HG03280 (cell line): ENCODE results near the gene ISOC2.
"Not testable (repeated sequence)": the region's sequence is repeated elsewhere in the genome, so short reads cannot be mapped to it uniquely, and the experiment has no call there.

Source experiments
- ATAC-seq: cut with Tn5 transposase; IDR thresholded peaks from one replicate; pipeline ENCODE4 v1.9.1; 2021; ENCODE audit warnings: mild to moderate bottlenecking, moderate library complexity; ENCODE audit not compliant: unreplicated experiment

The ISOC2 gene

DNA sequence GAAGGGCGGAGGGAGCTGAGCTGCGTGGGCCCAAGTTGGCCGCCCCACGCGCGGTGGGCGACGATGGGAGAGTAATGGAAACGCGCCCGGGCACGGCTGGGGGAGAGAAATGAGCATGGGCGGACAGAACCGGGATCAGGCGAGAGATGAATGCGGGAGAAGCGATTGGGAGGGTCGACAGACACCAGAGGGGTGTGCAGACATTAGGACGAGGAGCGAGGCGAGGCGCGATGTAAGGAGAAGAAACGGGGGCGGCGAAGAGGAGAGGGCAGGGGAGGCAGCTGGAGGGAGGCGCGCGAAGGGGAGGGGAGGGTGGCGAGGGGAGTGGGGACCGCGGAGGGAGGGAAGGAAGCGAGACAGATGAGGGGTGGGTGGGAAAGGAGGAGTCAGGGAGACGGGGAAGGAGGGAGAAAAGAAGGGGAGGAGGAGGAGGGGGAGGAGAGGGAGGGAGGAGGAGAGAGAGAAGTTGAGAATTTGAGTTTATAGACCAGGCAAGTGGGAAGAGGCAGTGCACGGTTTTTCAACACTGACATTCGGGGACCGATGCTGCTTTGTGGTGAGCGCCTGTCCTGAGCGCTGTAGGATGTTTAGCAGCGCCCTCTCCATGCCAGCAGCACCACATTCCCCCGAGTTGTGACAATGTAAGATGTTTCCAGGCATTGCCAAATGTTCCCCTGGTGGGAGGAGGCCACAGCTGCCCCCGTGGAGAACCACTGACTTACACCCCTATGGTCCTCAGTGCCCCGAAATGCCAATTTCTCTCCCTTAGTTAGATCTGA lies 18.2 kb downstream of the ISOC2 start, which contains the start of gene SHISA7:
Gene SHISA7 (minus strand): TSS at position 256 of the 779 bp plus-strand sequence. CDS start 437 bp downstream, outside the sequence.
- ATAC-seq, result no peak

DNA sequence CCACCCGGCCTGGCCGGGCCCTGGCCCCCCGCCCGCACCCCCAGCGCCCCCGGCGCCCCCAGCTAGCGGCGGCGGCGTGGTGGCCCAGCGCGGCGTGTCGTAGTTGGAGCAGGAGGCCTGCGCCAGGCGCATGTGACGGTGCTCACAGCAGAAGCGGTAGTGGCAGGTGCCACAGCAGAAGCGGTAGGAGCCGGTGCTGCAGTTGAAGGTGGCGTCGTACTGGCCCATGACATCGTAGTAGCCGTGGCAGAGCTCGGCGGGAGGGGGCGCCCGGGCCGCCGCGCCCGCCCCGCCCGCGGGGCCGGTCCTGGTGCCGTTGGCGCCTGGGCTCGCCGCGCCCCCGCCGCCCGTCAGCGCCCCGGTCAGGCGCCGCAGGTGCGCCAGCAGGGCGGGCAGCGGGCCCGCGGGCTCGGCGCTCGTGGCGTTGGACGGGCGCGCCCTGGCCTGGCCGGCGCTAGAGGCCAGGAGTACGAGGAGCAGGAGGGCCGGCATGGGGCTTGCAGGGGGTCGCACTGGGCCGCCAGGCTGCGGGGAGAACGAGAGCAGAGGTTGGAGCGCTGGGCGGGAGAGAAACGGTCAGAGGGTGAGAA lies 19.0 kb downstream of the ISOC2 start:
- no peak for ATAC-seq

DNA sequence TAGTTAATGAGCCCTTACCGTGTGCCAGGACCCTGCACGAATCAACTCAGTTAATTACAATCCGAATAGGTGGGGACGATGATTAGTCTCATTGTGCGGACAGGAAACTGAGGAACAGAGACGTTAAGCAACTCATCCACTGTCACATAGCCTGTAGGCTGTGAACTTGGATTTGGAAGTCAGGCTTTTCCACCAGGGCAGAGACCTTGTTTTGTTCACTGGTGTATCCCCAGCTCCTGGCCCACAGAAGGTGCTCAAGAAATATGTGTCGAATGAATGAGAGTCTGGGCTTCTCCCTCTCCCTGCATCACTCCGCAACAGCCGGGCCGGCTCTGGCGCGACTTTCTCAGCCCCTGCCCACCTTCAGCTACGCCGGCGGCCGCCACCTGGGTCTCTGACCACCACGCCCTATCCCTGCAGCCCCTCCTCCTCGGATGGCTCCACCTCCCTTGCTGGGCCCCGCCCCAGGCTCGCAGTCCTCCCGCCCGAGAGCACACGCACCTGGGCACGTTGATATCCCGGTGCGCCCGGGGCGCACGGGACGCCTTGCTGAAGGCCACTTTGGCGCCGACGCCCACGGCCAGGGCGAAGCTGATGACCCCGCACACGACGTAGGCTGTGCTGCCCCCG lies 19.6 kb downstream of the ISOC2 start:
- no peak for ATAC-seq

DNA sequence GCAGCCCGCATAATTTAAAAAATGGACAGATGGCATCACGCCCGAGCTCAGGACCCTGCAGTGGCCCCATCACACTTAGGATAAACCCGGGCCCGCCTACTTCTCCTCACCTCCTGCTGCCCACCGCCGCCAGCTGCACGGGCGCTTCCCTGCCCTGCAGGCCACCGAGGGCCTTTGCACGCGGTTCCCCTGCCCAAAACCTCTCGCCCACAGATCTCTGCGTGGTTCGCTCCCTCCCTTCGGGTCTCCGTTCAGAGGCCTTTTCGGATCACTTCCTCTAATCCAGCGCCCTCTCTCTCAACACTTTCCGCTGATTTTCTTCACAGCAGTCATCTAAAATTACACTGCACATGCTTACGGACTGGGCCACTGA lies 20.1 kb downstream of the ISOC2 start:
- ATAC-seq, result no peak

DNA sequence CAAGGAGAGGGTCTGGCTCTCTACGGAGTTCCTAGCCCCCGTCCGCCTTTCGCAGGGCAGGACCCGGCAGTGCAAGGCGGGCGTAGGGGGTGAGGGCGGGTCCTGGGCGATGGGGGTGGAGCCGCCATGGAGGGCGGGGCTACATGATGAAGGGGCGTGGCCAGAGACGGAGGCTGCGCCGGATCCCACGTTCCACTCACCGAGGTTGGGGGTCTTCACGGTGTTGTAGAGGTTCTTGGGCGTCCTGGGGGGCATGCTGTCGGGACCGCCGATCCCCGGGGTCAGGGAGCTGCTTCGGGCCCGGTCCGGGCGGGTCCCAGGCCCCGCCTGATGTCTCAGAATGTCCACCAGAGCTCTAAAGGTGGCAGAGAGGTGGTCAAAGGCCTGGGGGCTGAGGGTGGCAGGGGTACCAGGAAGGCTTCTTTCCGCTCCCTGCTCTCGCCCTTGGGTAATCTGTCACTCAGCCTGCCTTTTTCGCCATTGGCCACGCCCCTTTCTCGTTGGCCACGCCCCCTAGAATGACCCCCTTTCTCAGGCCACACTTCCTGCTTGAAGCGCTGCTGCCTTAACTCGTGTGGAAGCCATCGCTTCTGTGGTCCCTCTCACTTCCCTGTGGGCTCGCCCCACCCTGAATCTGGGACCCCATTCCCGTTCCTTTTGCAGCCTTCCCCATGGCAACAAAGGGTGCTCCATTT lies 20.9 kb downstream of the ISOC2 start:
- no peak for ATAC-seq

DNA sequence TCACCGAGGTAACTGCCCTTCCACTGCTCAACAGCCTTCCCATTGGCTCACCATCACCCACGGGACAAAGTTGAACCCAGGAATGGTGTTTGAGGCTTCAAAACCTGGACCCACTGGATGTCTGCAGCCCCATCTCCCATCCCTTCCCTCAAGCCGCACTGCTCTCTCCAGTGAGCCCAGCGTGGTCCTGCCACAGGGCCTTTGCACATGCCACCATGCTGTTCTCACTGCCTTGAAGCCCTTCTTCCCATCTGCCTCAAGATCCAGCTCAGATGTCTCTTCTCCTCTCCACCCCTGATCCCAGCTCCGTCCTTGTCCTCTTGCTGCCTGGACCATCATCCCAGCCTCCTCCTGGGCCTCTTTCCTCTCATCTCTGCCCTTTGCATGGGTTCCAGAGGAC lies 22.4 kb downstream of the ISOC2 start:
- ATAC-seq, result no peak

DNA sequence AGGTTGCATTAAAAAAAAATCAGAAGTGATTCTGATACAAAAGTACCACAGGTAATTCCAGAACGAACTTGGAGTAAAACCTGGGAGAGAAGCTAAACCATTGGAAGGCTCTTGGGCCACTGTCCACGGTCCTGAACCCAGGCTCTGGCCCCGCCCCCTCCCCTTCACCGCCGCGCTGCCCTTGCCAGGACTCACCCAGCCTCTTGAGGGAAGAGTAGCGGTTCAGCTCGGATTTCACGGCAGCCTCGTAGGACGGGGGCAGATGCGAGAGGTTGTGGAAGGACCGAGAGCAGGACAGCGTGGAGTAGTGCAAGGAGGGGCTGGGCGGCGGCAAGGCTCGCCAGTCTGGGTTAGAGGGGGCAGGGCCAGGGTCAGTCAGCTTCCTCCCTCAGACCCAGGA lies 24.0 kb downstream of the ISOC2 start:
- no peak for ATAC-seq

DNA sequence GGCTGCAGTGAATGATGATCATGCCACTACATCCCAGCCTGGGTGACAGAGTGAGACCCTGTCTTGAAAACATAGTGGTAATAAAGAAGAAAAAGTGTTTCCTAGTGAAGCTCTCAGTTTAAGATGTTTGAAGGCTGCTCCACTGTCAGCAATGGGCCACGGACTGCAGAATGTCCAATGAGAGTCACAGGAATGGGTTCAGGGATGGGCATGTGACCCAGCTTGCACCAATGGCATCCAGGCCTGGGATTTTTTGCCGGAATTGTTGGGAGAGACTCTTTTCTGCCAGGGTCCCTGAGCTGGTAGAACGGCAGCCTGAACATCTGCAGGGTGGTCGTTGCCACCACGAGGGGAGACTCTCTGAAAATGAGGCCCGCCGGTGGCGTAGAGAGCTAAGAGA lies 24.6 kb downstream of the ISOC2 start:
- ATAC-seq, result no peak

DNA sequence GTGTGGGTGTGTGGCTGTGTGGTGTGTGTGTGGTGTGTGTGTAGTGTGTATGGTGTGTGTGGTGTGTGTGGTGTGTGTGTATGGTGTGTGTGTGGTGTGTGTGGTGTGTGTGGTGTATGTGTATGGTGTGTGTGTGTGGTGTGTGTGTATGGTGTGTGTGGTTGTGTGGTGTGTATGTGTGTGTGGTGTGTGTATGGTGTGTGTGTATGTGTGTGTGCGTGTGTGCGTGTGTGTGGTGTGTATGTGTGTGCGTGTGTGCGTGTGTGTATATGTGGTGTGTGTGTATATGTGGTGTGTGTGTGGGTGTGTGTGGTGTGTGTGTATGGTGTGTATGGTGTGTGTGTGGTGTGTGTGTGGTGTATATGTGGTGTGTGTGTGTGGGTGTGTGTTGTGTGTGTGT lies 26.4 kb downstream of the ISOC2 start:
- ATAC-seq, result no peak

DNA sequence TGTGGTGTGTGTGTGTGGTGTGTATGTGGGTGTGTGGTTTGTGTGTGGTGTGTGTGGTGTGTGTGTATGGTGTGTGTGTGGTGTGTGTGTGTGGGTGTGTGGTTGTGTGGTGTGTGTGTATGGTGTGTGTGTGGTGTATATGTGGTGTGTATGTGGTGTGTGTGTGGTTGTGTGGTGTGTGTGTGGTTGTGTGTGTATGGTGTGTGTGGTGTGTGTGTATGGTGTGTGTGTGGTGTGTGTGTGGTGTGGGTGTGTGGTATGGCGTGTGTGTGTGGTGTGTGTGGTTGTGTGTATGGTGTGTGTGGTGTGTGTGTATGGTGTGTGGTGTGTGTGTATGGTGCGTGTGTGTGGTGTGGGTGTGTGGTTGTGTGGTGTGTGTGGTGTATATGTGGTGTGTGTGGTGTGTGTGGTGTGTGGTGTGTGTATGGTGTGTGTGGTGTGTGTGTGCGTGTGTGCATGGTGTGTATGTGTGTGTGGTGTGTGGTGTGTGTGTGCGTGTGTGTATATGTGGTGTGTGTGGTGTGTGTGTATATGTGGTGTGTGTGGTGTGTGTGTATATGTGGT lies 27.0 kb downstream of the ISOC2 start:
- ATAC-seq, result no peak

DNA sequence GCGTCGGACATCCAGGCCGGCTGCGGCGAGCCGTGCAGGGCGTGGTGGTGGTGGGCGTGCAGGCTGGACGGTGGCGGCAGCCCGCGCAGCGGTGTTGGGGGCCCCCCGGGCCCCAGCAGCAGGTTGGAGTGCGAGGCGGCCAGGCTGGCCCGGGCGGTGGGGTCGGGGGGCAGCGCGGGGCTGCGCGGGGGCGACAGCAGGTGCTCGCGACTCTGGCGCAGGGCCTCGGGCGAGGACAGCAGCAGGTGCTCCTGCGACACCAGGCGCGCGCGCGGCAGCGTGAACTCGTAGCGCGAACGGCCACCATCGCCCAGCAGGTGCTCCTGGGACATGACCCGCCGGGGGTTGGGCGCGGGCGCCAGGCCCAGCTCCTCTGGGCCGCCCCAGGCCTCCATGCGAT lies 28.1 kb downstream of the ISOC2 start:
- no peak for ATAC-seq

DNA sequence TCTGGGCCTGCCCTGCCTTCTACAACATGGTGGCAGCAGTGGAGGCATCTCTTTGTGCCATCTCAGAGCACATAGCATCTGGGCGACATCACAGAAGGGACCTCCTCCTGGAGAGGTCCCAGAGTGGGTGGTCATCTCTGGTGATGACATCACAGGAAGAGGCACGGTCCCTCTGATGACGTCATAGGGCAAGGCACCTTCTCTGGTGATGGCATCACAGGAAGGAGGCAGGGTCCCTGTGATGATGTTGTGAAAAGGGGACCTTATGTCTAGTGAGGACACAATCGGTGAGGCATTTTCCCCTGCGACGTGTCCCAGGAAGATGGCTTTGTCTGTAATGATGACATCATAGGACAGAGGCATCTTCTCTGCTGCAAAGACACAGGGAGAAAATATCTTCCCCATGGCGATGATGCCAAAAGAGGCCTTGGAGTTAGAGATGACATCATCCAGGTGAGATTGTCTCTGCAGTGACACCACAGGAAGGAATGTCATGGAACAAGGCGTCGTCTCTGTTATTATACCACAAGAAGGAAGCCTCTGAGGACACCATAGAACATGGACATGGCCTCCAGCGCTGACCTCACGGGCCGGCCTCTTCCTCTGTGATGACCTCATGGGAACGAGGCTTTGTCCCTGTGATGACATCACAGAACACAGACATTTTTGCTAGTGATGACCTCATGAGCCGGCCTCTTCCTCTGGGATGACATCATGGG lies 29.0 kb downstream of the ISOC2 start:
- no peak for ATAC-seq

DNA sequence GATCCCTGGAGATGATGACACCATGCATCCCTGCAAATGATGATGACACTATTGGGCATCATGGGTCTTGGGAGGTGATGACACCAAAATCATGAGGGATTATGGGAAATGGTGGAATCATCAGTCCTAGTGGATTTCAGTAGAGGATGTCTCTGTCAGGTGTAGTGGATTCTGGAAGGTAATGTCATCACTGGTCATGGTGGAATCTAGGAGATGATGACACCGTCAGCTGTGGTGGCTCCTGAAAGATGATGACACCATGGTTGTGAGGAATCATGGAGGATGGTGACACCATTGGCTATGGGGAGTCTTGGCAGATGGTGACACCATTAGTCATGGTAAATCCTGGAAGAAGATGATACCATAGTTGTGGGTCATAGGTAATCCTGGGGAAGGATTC lies 30.3 kb downstream of the ISOC2 start:
- ATAC-seq, result no peak

DNA sequence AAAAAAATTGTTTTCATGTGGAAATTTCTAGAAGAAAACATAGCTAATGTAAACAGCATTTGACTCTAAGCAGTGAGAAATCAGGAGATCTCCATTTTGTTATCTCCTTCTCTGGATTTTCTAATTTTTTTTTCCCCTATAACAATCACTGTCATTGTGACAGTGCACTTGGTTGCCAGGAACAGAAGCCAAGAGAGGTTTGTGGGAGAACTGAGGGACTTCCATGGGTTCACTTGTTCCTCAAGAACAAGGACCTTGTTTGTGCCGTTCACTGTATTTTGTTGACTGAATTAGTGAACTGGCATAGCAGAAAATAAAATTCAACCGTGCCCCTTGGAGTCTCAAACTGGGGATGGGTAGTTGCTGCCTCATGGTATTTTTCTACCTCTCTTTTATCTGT lies 35.4 kb downstream of the ISOC2 start:
- no peak for ATAC-seq

DNA sequence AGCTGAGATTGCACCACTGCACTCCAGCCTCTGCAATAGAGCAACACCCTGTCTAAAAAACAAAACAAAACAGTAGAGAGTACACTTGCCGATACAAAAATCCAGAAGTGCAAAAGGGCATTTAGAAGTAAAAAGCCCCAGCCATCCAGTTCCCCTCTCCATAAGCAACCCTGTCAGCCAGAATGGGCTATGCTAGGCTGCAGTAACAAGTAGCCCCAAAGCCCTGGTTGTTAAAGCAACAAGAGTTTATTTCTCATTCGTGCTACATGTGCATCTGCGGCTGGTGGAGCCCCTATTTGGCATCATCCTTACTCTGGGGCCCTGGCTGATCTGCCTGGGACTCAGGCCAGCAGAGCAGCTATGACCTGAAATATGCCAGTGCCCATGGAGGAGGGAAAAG lies 36.9 kb downstream of the ISOC2 start:
- no peak for ATAC-seq

DNA sequence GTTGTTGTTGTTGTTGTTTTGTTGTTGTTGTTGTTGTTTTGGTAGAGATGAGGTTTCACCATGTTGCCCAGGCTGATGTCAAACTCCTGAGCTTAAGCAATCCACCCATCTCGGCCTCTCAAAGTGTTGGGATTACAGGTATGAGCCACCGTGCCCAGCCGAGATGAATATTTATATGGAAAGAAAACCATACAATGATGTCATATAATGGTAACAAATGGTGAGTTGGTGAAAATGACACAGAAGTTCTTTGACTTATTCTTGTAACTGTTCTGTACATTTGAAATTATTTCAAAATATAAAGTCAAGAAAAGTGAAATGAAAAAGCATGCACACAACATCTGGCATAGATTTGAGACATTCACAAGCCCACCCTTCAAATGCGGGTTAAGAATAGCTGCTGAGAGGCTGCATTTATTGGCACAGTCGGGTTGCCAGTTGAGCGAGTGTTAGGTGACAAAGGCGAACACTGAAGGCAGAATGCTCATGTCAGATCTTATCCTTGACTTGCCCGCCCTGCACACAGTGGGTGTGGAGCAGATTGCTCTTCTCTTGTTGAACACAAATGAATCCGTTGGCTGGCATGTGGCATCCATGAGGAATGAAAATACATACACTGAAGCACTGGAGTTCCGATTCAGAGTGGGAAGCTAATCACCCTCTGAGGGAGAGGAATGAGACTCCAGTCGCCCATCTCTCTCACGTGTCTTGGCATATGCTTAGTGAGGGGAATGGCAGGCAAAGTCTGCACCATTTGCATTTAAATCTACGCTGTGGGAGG lies 38.0 kb downstream of the ISOC2 start:
- no peak for ATAC-seq

DNA sequence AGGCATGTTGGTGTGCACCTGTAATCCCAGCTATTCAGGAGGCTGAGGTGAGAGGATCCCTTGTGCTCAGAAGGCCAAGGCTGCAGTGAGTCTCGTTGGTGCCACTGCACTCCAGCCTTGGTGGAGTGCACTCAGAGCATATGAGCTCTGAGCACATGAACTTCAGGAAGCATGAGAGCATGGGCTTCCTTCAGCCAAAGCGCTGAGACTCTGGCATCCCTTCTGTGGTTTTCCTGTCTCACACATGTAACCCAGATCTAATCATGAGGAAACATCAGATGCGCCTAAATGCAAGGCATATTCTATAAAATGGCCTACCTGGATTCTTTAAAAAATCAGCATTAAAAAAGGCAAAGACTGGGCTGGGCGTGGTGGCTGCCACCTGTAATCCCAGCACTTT lies 40.2 kb downstream of the ISOC2 start:
- ATAC-seq, result not testable (repeated sequence)

DNA sequence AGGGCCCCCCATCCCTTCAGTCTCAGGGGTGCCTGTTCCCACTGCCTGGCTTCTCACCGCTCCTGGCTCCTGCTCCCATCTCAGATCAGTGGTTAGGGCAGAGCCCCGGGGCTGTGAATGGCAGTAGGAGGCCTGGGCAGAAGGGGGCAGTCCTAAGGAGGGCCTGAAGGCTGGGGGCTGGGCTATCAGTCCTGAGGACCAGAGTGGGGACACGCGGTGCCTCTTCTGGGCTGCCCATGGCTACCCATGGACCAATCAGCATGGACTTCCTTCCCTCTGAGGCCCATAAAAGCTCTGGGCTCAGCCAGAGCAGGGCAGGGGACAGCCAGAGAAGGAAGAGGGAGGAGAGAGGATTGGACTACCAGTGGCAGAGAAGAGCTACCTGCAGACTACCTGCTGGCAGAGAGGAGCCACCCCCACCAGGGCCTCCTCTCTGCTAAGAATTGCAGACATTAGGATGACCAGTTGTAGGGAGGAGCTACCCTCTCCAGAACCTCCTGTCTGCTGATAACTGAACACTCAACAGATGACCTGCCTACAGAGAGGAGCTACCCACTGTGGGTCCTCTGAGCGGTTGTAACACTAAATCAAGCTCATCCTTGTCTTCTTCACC lies 41.7 kb downstream of the ISOC2 start:
- ATAC-seq, result no peak

DNA sequence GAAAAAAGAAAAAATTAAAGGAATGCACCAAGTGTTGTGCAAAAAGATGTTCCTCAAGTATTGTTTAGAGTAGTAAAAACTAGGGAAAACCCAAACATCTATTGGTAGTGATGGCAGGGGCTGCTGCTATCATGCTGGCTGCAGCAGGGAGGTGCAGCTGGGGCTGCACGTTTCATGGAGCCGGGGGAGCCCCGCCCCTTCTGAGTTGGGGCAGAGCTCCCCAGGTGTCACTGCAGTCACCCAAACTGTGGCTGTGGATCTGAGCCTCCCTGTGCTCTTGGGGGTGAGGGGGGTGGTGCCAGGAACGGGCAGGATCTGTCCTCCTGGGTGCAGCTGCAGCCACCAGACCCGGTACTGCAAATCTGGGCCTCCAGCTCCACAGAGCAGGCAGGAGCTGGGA lies 42.3 kb downstream of the ISOC2 start:
- no peak for ATAC-seq

DNA sequence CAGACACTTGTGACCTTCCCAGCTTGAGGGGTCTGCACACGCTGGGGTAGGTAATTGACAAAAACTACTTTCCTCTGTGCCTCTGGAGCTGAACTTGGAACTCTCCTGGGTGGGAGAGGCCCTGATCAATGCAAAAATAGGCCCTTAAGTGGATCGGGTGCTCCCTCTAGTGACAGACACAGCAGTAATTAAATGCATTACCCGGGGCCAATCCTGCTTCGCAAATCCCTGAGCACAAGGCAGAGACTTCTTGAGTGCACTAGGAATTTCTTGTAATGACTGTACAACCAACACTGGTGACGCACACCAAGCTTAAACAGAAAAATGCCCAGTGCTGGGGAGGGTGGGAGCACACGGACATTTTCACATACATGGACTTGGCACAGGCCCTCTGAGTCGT lies 43.3 kb downstream of the ISOC2 start:
- ATAC-seq, result no peak
